Panc1 (cell line): ENCODE measurements around the gene GALNT15. TPM values are rescaled to one million over a fixed set of nuclear protein-coding genes. Genes with fewer than 3 reads are reported as not detected.

ENCODE experiments used
- ATAC-seq: fragments of 200-7000 bp; cut with Tn5 transposase; 2 replicates; pipeline ENCODE4 v1.9.1; 2020; ENCODE audit warnings: mild to moderate bottlenecking, moderate library complexity
- BruUV-seq: library from RNA; stranded (reverse); fragments of 400-500 nt; replicated peaks from 2 replicates; lab custom pipeline; 2021; lab: Mats Ljungman, UMichigan
- CTCF ChIA-PET: fragments of 300-600 bp; sonication (Branson Sonifier 250); formaldehyde crosslinking; loops from one replicate; lab custom pipeline; 2022; ENCODE audit warnings: antibody characterized with exemption; lab: Charles Lee
- POLR2A ChIA-PET: fragments of 300-600 bp; sonication (Branson Sonifier 250); formaldehyde crosslinking; loops from one replicate; lab custom pipeline; 2022; ENCODE audit warnings: antibody characterized with exemption; lab: Charles Lee
- DNase-seq: peaks from one replicate; pipeline ENCODE4 v3.0.0-alpha.2; 2010; ENCODE audit warnings: low read depth, low spot score
- H3K27ac ChIP-seq: 2 replicates; pipeline ENCODE4 v1.5.1; 2011; ENCODE audit warnings: mild to moderate bottlenecking, low read length, inconsistent platforms
- H3K27me3 ChIP-seq: fragments of 200-500 bp; sonication (Bioruptor generic); 2 replicates; pipeline ENCODE4 v1.6.0; 2014; ENCODE audit warnings: low read length, inconsistent platforms; ENCODE audit not compliant: control insufficient read depth, insufficient read depth
- H3K36me3 ChIP-seq: fragments of 200-500 bp; sonication (Bioruptor generic); 2 replicates; pipeline ENCODE4 v1.5.1; 2014; ENCODE audit warnings: inconsistent platforms, mild to moderate bottlenecking, low read length, moderate library complexity; ENCODE audit not compliant: control insufficient read depth, insufficient read depth
- H3K4me1 ChIP-seq: 2 replicates; pipeline ENCODE4 v1.5.1; 2011; ENCODE audit warnings: inconsistent platforms, mild to moderate bottlenecking, low read length, moderate library complexity; ENCODE audit not compliant: control insufficient read depth, insufficient read depth
- H3K4me3 ChIP-seq, 2 experiments: 2 replicates each; pipeline ENCODE4 v1.5.1; 2011 to 2012; ENCODE audit warnings: low read depth in 2 of 2, low read length in 2 of 2, mild to moderate bottlenecking in 2 of 2, inconsistent platforms in 1 of 2, moderate library complexity in 1 of 2
- H3K9me3 ChIP-seq: fragments of 200-500 bp; sonication (Bioruptor generic); 2 replicates; pipeline ENCODE4 v1.5.1; 2014; ENCODE audit warnings: low read depth, mild to moderate bottlenecking, inconsistent platforms, low read length, moderate library complexity; ENCODE audit not compliant: control insufficient read depth, insufficient read depth
- CTCF ChIP-seq: fragments of 450-650 bp; IDR thresholded peaks from 2 replicates; pipeline ENCODE4 v1.5.1; 2017; ENCODE audit warnings: mild to moderate bottlenecking
- POLR2AphosphoS5 ChIP-seq: IDR thresholded peaks from 2 replicates; pipeline ENCODE4 v1.6.1; 2012; ENCODE audit warnings: mild to moderate bottlenecking, low read depth, low read length, moderate library complexity
- REST ChIP-seq, 2 experiments: IDR thresholded peaks; 2 replicates each; pipeline ENCODE4 v1.6.1; 2011 to 2012; ENCODE audit warnings: low read depth in 2 of 2, control low read depth in 1 of 2, low read length in 1 of 2, mild to moderate bottlenecking in 1 of 2, moderate library complexity in 1 of 2; ENCODE audit not compliant: insufficient read depth in 1 of 2
- SIN3A ChIP-seq: IDR thresholded peaks from 2 replicates; pipeline ENCODE4 v1.6.1; 2012; ENCODE audit warnings: low read depth, mild to moderate bottlenecking, low read length, moderate library complexity, borderline replicate concordance; ENCODE audit not compliant: insufficient read depth
- TCF7L2 ChIP-seq: IDR thresholded peaks from 2 replicates; pipeline ENCODE4 v1.6.1; 2011; ENCODE audit warnings: mild to moderate bottlenecking, low read depth, low read length, inconsistent platforms
- in situ Hi-C: cut with HindIII; loops from 2 replicates; pipeline ENCODE4 v1.10.0; 2016; ENCODE audit warnings: low sequenced_read_pairs, low pct_unique_long_range_greater_than_20kb
- intact Hi-C: fragments of 100-400 bp; cut with micrococcal nuclease; formaldehyde crosslinking; loops from one replicate; pipeline ENCODE4 v1.10.0; 2022; ENCODE audit not compliant: unreplicated experiment
- total RNA-seq: library from RNA; stranded (reverse); gene quantifications from one replicate; pipeline ENCODE4 v1.2.1, GENCODE V29; 2021; ENCODE audit not compliant: unreplicated experiment

The GALNT15 gene
- total RNA-seq, 1 experiment from 2014 or later: 0.10 TPM

GRCh38 chr3:16241225-16241624, 66.7 kb downstream of the GALNT15 start:
- no peak for TF ChIP-seq POLR2AphosphoS5
- TF ChIP-seq CTCF: no peak
- TF ChIP-seq TCF7L2: no peak
- TF ChIP-seq SIN3A: no peak
- TF ChIP-seq REST (IDR thresholded peaks at IDR 0.05; ENCODE audit: insufficient read depth in 1 of 2, low read depth in 2 of 2, low read length in 1 of 2): no peak
- intact Hi-C loops (loop anchor here (10.0 kb wide), 1 partner anchor 56 kb away; no protein-coding TSS in a partner anchor), in situ Hi-C loops (no loop called here)
- ChIA-PET POLR2A (no interaction called here), CTCF (no interaction called here)
- Histone ChIP-seq H3K27ac (no peak overlapping the region), H3K4me1 (no peaks in the 10 kb centered on the region), H3K27me3 (no peaks in the 10 kb centered on the region), H3K4me3 (no peak overlapping the region), H3K9me3 (no peaks in the 10 kb centered on the region), H3K36me3 (no peaks in the 10 kb centered on the region)
- BruUV-seq: no TSS peak
- no peak for DNase-seq
- no peak for ATAC-seq

DNA sequence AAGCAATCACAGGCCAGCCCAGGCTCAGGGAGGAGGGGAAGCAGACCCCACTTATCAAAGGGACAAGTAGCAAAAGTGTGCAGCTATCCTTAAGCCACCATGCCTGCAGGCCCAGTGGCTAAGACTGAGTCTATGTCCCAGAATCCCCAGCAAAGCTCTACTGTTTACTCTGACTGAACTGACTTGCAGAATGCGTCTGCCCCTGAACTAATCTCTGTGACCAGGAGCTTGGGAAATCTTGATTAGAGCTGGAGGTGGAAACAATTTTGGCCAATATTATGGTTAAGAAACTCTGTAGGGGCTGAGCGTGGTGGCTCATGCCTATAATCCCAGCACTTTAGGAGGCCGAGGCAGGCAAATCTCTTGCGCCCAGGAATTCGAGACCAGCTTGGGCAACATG, 67.7 kb downstream of the GALNT15 start:
- H3K27ac ChIP-seq: no peak overlapping the region
- TF ChIP-seq POLR2AphosphoS5: no peak
- TF ChIP-seq TCF7L2: no peak
- TF ChIP-seq REST (IDR thresholded peaks at IDR 0.05; ENCODE audit: insufficient read depth in 1 of 2, low read depth in 2 of 2, low read length in 1 of 2): no peak
- TF ChIP-seq SIN3A: no peak
- no peak for TF ChIP-seq CTCF
- no TSS peak for BruUV-seq
- intact Hi-C loops (loop anchor here (10.0 kb wide), 1 partner anchor 57 kb away; no protein-coding TSS in a partner anchor), in situ Hi-C loops (no loop called here)
- H3K27me3 ChIP-seq: no peaks in the 10 kb centered on the region
- DNase-seq: no peak
- H3K36me3 ChIP-seq: no peaks in the 10 kb centered on the region
- no peaks in the 10 kb centered on the region for H3K9me3 ChIP-seq
- ChIA-PET CTCF (no interaction called here), POLR2A (no interaction called here)
- ATAC-seq: no peak
- H3K4me3 ChIP-seq: no peak overlapping the region
- no peaks in the 10 kb centered on the region for H3K4me1 ChIP-seq
